CD4-positive, alpha-beta T cell treated with Interleukin-6 at 100 ng/mL for 8 hours (primary cell): ENCODE measurements around the gene GDF2.

Source experiments
- DNase-seq: peaks from one replicate; pipeline ENCODE4 v3.0.0-alpha.2; 2020; ENCODE audit warnings: mixed read lengths, low spot score

The GDF2 gene

DNA sequence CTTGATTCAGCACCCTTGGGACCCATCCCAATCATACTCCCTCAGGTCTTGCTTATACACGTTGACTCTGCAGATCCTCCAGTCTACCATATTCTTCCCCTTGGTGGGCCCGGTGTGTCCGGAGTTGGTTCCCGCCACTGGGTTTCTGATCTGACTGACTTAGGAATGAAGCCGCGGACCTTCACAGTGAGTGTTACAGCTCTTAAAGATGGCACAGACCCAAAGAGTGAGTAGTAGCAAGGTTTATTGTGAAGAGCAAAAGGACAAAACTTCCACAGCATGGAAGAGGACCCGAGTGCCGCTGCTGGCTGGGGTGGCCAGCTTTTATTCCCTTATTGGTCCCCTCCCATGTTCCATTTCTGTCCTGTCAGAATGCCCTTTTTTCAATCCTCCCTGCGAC, 28.2 kb upstream of the GDF2 start:
- no peak for DNase-seq

DNA sequence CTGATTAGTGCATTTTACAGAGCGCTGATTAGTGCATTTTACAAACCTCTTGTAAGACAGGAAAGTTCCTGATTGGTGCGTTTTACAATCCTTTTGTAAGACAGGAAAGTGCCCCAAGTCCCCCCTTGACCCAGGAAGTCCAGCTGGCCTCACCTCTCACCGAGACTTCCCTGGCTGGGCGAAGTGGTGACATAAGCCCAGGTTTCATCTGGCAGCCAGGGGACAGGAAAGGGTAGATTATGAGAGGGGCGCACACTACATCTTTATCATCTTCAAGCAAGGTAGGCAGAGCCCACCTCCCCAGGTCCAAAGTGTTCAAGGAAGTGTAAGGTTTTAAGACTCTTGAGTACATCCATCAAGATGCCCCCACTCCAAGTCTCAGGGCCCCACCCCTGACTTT, 27.8 kb upstream of the GDF2 start:
- no peak for DNase-seq

DNA sequence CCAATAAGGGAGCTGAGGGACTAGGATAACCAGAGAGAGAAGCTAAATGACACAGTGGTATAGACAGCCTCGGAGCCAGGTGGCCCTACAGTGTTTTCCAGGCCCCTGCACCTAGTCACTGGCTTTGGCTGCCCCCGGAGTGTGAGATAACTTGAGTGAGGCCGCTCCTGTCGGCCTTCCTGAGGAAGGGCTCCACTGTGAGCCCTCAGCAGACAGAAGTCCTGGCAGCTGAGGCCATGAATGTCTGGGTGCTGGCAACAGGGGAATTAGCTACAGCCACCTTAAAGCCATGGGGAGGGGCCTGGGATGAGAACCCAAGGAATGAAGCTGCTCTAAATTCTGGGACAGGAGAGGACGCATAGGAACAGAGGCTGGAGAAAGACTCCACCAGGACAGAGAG, 26.8 kb upstream of the GDF2 start:
- DNase-seq = no peak

DNA sequence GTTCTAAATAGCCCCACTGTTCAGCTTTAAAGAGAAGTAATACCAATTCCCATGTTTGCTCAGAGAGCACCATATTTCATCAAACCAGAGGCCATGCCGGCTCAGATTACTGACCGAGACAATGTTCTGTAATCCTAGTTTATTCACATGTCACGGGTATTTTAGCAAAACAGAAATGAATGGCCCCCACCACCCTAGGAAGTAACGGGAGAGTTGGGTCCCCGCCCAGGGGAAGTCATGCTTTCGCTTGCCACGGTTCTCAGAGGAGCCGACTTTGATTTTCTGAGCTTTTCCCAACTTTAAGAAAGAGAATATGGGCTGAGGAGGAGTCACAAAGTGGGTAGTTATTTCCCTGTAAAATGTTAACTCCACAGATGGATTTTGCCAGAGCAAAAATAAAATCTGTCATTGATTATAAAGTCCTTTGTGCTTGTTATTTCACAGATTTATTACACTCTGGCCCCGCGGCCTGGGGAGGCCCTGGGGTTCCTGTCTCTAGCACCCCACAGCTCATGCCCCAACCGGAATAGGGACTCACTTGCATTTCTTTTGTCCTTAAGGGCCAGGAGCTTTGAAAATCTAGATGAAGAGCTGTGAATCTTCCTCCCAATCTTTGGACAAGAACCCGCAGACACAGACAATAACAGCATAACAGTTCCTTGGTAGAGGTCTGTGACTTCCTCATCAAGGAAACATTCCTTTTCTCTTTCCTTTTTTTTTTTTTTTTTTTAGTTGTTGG, 25.9 kb upstream of the GDF2 start:
- no peak for DNase-seq

DNA sequence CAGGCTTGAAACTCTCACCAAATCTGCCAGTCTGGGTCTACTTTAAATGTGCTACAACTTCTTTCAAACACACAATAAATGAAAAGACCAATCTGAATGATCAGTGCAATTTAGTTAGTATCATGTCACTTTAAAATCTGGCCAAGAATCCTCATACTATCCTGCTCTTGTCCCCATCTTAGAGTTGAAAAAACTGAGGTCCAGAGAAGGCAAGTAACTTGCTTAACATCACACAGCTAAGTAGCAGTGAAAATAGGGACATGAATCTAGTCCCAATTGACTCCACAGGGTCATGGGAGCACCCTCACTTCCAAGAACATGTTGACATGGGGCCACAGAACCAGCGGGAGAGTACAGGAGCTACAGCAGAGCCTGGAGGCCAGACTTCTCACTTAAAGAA, 25.3 kb upstream of the GDF2 start:
- DNase-seq = no peak

DNA sequence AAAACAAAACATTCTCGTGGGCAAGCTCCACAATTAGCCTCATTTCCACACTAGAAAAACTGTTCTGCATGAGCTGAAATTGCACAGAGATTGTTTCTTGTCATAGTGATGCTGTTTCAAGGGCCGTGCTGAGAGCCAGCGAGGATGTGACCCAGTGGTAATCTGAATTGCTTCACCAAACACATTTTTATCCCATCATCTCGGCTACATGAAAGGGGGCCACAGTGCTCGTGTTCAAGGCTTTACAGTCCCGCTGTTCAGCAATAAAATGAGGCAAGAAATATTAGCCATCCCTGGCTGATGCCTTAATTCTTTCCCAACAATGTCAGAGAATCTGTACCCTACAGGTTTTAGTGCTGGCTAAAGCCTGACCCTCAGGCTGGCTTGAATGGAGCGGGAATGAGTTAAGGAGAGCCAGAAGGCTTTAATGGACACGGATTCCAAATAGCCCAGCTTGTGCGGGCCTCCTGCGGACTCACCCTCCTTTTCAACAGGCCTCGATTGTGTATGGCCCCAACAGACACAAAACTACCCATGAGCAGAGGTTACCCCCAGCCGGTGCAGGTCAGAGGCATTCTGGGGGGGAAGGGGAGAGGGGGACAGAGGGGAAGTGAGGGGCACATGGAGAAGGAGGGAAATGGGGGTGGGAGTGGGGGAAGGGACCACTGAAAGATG, 24.3 kb upstream of the GDF2 start:
- DNase-seq = no peak

DNA sequence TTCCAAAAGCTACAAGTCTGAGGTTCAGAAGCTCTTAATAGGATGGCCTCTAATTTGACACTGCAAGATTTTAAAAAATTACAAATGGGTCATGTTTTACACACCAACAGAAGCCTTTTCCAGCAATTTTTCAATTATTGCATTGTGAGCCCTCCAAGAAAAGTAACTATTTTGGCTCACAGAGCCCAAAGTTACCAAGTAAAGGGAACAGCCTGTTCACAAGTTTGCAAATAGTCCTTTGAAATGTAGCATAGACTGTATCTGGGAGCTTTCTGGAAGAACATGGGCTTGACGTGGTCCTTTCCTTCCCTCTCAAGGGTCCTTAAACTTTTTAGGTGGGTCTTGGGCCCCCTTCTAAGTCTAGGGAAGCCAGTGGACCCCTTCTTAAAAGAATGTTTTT, 23.5 kb upstream of the GDF2 start:
- no peak for DNase-seq

DNA sequence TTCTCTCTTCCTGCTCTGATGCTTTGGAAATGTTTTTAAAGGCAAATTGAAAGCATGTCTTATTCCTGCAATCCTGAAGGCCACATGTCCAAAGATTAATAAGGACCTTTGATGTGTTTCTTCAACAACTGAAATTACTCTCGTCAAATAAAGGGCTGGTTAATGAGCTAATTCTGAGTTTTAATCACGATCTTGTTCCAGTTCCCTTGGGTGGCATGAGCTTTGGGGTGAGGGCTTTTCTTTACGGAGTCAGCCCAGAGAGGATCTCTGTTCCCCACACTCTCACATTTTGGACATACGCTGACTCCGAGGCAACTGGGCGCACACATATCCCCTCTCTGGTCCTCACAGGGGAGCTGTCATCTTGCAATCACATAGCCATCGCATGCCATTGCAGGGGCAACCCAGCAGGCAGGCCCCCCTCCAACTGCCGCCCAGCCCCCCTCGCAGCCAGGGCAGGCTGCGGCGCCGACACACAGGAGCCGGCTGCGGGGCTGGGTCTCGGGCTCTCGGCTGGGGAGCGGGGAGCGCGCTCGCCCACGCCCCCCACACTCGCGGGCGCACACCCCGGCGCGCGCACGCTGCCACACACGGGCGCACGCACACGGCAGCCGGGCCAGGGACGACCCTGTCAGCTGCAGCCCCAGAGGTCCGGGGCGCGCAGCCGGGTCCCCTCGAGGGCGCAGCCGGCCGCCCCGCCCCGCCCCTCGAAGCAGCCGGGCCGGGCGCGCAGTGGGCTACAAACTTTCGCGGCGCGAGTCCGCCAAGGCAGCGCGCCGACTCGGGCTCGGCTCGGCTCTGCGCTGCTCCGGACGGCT, 22.4 kb upstream of the GDF2 start, which contains the start of gene GDF10:
Gene GDF10, plus strand, starts transcription at position 587 of the 818 bp plus-strand sequence. CDS start 455 bp downstream, outside the sequence.
- no peak for DNase-seq

DNA sequence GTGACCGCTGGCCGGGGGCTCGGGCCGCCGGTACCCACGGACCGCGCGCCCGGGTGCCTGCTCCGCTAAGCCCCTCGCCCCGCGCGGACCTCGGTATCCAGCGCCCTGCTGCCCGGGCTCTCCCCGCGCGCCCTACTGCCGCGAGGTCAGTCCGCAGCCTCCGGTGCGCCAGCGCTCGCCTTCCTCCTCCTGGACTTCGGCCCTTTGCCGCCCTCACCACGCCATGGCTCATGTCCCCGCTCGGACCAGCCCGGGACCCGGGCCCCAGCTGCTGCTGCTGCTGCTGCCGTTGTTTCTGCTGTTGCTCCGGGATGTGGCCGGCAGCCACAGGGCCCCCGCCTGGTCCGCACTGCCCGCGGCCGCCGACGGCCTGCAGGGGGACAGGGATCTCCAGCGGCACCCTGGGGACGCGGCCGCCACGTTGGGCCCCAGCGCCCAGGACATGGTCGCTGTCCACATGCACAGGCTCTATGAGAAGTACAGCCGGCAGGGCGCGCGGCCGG, 21.8 kb upstream of the GDF2 start:
- DNase-seq = no peak

DNA sequence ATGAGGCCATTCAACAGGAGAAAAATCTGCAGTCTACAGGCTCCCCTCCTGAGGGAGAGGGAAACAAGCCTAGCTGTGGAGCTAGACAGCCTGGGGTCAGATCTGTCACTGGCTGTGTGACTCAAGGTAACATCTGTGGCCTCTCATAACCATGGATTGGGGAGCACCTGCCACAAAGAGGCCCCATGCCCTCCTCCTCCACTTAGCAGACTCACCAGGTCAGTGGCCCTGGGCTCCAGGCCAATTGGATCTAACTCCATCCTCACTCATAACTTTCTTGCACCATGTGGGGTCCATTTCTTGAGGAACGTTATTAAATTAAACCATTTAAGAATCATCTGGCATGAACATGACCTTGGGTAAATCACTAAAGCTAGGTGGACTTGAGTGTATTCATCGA, 20.4 kb upstream of the GDF2 start:
- DNase-seq = no peak

DNA sequence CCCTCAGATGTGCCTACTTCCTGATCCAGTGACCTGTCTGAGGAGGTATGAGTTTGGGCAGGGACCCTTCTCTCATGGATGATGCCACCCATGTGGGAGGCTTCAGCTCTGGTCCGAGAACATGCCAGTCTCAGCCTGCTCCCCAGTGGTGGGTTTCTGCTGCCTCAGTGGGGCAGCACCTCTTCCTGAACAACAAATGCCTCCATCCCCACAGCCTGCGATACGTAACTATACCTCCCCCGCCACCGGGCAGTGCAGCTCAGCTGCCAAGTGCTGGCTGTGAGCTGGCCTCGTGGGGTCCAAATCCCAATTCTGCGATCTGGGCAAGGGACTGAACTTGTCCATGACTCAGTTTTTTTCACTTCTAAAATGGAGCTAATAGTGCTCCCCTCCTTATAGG, 19.1 kb upstream of the GDF2 start:
- no peak for DNase-seq

DNA sequence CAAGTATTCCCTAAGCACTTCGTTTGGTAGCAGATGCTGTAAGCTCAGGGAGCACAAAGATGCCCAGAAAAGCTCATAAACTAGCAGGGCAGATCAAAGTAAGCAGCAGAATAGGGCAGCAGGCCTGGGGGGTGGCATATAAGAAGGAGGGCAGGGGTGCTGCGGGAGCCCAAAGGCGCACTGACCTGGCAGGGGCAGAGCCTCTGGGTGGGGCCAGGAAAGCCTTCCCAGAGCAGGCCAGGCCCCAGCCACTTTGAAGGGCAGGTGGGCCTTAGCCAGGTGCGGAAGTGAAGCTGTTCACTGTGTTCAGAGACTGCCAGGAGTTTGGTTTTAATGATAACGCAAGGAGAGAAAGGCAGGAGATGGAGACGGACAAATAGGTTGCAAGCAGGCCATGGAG, 18.4 kb upstream of the GDF2 start:
- DNase-seq = no peak

DNA sequence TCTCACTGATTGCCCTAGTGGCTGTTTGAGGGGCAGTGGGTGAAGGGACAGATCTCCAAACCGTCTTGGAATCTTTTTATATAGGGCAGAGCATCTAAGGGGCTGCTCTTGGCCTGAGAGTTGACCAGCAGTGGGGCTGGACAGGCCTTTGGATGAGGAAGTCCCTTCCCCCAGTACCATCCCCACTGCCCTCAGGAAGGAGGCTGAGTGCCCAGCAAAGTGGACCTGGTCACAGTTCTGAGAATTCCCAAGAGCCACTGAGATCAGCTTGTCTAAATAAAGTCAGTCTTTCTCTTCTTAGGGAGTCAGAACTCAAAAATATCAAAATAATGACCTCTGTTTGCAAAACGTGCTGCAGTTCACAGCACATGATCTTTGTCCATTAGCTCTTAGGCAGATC, 16.7 kb upstream of the GDF2 start:
- no peak for DNase-seq

DNA sequence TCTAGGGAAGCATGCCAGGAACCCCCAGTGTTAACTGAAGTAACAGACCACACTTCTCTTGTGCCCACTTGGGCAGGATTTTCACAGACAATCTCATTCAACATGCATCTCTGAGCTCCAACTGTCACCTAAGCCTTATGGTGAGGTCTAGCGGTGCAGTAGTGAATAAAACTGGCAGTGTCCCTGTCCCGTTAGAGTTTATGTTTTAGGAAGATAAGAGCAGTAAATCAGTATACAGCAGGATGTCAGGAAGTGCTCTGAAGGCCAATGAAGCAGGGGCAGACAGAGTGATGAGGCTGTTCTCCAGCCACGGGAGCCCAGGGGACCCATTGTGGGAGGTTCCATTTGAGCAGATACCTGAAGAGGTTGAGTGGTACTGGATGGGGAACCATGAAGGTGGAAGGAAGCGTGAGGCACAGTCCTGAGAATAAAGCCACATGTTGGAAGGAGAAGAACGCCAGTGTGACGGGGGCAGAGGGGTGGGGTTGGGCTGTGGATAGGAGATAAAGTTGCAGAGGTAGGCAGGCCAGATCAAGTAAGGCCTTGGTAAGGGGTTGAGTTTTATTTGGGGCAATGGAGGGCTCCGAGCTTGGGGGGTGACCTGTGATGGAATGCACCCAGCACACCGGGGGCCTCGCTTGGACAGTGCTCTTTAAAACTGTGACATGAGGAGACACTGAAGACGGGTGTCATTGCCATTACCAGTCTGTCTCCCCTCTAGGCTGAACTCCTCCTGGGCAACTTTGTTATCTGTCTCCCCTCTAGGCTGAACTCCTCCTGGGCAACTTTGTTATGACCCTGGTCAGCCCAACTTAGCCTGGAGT, 15.7 kb upstream of the GDF2 start:
- no peak for DNase-seq

DNA sequence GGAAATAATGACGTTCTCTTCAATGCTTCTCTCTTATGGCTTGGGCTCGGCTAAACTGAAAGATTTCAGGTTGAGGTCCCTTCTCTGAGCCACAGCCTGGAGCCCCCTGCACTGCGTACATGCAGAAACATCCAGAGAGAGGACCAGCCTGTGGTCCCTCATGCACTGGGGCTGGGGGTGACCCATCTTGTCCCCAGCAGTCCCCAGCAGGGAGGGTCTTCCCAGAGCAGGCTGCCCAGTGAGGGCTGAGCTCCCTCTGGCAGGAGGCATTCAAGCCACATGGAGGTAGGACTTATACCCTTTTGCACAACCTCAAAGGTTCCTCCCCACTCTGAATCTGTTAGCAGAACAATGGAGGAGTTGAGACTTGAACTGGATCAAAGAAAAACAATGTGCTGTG, 14.9 kb upstream of the GDF2 start:
- no peak for DNase-seq

DNA sequence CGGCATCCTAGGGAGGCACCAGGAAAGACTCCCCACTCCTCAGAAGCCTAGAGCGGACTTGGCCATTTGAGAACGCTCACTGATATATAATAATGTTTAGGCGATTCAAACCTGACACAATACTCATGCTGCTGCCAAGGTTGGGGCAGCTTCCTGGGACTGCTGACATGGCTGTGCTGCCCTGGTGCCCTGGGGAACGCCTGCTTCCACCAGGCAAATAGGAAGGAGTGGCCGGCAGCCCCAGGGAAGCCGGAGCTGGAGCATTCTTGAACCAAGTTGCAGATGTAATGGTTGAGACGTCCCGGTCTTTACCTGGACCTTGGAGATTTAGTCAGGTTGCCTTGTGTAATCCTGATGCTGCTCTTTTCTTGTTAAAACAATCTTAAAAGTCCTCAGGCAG, 13.5 kb upstream of the GDF2 start:
- no peak for DNase-seq

DNA sequence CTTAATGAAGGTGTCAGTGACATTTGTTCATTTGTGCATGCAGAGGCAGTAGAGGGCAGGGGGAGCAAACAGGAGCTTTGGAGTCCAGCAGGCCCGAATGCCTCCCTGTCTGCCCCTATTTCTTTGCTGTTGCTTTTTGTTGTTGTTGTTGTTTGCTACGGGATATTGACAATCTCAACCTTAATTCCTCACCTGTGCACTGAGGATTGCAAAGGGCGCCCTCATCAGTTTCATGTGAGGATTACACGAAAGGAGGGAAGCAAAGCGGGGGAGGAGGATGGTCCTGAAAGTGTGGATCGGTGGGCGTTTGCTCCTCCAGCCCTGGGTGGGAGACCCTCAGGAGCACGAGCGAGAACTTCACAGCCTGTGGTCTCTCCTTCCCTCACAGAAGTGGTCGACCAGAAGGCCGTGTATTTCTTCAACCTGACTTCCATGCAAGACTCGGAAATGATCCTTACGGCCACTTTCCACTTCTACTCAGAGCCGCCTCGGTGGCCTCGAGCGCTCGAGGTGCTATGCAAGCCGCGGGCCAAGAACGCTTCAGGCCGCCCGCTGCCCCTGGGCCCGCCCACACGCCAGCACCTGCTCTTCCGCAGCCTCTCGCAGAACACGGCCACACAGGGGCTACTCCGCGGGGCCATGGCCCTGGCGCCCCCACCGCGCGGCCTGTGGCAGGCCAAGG, 12.7 kb upstream of the GDF2 start:
- no peak for DNase-seq

DNA sequence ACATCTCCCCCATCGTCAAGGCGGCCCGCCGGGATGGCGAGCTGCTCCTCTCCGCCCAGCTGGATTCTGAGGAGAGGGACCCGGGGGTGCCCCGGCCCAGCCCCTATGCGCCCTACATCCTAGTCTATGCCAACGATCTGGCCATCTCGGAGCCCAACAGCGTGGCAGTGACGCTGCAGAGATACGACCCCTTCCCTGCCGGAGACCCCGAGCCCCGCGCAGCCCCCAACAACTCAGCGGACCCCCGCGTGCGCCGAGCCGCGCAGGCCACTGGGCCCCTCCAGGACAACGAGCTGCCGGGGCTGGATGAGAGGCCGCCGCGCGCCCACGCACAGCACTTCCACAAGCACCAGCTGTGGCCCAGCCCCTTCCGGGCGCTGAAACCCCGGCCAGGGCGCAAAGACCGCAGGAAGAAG, 12.2 kb upstream of the GDF2 start:
- DNase-seq = no peak

DNA sequence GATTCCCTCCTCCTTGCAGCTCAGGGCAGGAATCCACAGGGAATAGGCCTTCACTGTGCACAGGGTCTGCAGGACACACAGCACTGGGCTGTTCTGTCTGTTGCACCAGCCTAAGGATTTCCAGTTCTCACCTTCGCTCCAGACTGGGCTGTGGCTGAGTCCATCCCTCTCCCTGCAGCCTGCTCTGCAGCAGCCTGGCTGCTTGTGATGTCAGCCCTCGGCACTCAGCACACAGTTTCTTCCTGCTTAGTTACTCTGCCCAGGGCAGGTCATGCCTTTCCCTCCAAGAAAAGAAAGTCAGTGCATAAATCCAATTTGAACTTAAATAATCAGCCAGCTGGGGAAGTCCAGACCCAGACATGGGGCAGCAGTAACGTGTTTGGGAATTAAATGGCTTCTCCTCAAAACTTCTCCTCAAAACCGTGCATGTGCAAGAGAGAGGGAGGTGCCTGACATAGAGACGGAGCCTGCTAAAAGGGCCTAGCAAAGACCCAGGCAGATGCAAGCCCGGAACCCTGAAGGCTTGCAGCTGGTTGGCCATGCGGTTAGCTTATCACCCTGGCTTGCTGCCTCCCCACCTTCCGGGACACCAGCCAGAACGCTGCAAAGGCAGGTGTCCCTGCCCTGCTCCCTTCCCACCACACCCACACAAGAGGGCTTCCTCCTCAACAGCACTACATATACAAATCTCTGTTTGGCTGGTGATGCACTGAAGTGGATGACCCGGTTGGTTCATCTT, 10.9 kb upstream of the GDF2 start:
- peak; percentile 81 for DNase-seq

DNA sequence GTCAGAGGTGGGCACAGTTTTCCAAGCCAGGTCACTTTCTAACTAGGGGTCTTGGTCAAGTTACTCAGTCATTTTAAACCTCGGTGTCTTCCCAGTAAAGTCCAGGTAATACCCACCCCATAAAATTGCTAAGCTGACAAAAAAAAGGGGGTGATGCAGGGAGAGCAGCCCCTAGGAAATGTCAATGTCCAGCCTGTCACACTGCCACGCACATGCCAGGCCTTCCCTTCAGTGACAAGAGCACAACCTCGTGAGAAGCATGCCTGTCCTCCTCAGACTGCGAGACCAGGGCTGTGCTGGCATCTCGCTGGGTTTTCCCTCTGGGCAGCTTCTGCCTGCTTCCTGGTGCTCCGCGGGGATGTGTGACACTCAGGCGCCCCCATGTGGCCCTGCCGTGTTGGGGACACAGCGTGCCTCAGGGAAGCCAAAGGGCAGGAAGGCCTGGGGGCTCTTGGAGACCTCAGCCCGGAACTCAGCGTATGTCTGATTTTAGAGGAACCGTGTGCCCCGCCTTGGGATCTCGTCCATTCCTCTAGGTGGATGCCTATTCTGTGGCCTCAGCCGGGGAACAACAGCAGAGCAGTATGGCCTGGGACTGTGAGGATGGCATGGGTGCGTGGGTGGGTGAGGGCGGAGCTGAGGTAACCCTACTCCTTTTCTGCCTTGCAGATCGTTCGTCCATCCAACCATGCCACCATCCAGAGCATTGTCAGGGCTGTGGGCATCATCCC, 10.2 kb upstream of the GDF2 start:
- peak; percentile 86 for DNase-seq
